ENCODE measurements around the gene TNNT2.
A peak's percentile ranks its signal among the peaks of the same experiment; 100 is the strongest.

TNNT2 gene

DNA sequence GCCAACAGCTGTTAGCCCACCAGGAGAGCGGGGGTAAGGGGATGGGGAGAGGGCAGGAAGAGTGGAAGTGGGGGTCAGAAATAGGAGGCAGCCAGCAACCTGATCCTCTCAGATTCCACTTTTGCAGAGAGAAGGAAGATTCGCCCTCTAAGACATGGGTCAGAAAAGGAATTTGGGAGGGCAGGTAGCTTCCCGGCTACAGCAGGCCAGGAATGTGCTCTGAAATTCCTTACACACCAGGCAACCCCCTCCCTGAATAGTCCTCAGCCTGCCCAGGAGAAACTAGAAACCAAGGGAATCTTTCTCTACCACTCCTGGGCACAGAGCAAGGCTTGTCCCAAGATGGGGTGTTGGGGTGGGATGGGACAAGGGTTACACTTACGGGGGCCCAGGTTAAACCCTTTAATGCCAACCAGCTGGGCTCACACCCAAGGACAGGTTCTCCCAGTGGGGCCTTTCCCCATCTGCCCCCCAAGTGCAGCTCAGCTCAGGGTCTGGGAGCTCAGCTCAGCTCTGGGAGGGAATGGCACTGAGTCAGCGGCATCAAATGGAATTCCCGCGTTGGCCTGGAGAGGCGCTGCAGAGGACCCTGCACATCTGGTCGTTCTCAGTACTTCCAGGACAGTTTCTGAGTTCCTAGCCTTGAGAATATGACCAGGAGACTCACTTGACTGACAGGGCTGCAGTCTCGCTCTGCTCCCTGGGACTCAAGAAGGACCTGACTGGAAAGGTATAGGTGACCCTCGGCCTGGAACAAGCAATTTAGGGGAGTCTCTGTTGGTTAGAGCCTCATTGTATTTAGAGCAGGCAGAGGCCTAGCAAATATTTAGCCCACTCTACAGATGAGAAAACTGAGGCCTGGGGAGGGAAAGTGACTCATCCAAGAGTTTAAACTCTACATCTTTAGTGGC is 761 bp downstream of the TNNT2 start:
- peak; percentile 63 for DNase-seq (ENCODE audit: low spot score)

DNA sequence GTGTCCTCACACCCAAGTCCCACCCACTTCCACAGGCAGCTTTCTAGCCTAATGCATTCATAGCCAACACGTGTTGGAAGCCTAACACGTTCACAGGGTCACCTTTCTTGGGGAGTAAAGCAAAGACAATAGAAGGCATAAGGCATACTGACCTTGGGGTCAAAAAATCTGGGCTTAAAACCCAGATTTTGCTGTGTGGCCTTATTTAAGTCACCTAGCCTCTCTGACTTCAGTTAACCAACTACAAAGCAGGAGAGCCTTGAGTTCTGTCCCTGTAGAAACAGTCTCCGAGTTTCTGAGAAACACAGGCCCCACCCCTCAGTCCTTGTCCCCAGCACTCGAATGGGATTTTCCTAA is 1.4 kb downstream of the TNNT2 start:
- DNase-seq (ENCODE audit: low spot score): no peak

DNA sequence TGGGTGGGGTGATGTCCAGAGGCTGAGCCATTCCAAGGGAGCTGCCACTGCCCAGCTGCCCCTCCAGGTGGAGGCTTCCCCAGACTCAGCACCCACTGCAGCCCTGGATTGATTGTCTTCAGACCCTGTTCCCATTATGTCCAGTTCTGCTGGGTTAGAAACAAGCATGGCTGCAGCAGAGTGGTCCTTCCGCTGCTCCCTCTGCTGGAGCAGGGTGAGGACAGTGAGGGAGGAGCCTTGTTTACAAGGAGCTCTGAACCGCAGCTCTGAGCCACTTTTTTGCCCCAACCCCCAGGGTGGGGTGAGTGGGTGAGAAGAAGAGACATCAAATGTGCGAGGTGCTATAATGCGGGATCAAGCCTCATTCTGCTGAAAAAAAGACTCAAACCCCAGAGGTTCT is 2.3 kb downstream of the TNNT2 start:
- DNase-seq (ENCODE audit: low spot score): no peak

DNA sequence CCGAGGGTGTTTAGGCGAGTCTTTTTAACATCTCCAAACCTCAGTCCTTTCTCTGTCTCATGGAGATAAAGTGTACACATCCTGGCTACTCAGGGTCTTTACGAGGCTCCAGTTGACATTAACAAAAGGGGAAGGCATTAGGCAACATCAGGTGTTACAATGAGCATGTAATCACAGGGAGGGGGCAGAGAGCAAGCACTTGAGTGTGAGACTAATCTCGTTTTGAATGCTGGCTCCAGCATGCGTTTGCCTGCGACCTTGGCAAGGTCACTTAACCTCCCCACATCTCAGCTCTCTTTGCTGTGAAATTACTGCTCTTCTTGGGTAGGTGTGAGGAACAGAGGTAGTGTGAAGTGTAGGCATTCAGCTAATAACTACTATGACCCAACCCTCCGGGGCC is 3.1 kb downstream of the TNNT2 start:
- no peak for DNase-seq (ENCODE audit: low spot score)

DNA sequence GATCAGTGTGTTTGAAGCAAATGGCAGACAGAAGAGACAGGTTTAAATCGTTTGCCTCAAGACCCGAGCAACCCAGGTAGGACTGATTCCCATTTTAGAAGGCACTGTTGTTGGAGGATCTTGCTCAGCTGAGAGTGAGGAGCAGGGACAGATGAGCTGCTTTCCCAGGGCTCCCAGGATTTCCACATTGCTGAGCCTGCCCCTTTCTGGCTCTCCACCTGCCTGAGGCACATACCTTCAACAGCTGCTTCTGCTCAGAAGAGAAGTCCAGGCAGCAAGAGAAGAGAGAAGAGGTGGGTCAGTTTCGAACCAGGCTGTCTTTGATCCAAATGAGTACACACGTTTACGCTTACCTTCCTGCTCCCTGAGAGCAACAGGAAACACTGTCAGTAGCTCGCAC is 5.7 kb downstream of the TNNT2 start:
- DNase-seq (ENCODE audit: low spot score): no peak

DNA sequence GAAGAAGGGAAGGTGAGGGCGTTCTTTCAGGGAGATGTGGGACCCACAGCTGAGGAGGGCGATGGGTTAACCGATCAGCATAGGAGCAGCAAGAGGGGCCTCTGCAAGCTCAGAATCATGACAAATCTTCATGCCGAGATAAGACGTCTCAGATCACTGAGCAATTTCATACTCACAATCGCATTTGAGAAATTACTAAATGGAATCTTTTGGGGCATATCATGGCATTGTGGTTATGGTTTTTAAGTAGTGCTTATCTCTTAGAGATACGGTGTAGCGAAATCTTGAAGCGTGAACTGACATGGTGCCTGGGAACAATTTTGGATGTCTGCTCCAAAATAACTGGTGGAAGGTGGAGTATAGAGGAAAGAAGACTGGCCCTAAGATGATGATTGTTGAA is 6.2 kb downstream of the TNNT2 start:
- DNase-seq (ENCODE audit: low spot score): no peak

DNA sequence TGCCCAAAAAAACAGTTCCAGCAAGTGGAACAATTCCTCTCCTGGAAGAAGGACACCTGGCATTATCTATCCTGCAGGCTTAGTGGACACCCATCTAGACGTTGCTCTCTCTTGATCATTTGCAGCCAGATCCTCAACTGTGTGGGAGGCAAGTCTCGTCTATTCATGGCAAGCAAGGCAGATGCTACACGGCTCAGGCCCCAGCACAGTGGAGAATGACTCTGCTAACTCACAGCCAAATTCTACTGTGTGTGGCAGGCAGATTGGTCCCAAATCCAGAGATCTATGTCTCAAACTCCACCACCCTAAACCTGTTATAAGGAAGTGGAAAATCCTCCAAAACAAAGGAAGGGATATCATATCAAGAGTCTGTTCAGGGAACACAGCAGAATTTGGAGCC is 7.0 kb downstream of the TNNT2 start:
- DNase-seq (ENCODE audit: low spot score): no peak

DNA sequence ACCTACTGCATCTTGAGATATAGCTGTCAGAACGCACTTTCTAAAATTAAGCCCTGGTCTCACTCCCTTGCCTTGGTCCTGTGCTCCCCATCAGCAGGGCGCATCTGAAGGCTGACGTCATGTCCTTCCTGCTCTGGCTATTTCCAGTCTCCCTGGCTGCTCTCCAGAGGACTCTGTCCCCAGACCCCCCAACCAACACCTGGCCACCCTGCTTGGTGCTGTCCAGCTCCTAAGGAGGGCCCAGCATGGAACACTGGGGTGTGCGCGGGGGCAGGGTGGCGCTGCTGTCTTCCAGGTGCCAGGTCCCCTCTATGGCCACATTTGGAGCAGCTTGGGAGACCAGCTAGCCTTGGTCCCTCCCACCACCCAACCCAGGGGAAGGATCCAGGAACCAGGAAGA is 8.3 kb downstream of the TNNT2 start:
- no peak for DNase-seq (ENCODE audit: low spot score)

DNA sequence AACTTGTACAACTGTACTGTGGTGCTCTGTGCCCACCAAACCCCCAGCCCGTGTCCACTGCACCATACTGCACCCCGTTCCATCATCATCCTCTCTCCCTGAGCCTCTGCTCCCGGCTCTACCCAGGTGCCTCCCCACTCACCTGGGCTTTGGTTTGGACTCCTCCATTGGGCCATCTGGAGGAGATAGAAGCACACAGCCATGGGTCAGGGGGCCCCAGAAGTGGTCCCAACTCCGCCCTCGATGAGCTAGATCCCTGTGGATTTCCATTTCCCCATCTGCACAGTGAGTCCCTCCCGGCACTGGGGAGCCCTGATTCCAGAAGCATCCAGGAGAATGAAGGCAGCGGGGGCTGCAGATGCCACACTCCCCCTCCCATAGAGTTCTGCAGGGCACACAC is 10.8 kb downstream of the TNNT2 start:
- DNase-seq (ENCODE audit: low spot score): no peak

DNA sequence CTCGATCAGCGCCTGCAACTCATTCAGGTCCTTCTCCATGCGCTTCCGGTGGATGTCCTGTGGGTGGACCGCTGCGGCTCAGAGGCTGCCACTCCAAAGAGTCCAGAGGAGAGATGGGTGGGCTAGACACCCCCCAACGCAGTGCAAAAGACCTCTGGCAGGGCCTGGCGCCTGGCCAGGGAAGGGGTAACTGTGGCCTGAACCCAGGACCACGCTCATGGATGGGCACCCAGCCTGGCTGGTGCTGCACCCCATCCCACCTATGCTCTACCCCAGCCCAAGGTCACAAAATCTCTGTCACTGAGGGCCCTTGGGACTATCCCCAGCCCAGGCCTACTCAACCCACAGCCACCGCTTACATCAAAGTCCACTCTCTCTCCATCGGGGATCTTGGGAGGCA is 12.2 kb downstream of the TNNT2 start:
- DNase-seq (ENCODE audit: low spot score): no peak

DNA sequence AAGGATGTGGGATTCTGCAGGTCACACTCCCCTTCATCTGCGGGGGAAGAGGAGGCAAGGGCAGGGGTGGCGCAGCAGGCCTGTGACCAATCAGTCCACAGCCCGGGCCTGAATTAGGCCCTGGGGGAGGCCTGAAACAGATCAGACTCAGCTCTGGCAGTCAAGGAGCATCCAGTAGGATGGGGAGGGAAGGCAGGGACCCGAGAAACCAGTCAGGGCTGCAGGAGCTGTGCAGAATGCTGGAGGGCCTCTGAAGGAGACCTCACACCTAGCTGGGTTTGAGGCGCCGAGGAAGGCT is 12.7 kb downstream of the TNNT2 start:
- DNase-seq (ENCODE audit: low spot score): no peak

DNA sequence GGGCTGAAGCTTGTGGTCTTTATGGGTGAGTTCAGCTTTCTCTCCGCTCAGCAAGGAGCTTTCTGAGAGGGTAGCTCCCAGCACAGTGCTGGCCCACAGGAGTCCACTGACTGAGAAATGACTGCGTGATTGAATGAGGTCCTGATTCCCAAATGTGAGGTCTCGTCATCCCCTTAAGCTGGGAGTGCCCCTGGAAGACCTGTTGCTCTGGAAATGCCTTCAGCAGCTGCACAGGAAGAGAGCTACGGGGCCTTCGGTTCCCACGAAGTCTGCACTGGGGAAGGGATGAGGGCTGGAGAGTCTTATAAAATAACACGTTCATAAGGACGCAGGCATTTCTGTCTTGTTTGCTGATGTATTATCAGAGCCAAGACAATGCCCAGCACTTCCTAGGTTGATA is 14.0 kb downstream of the TNNT2 start:
- DNase-seq (ENCODE audit: low spot score): no peak

DNA sequence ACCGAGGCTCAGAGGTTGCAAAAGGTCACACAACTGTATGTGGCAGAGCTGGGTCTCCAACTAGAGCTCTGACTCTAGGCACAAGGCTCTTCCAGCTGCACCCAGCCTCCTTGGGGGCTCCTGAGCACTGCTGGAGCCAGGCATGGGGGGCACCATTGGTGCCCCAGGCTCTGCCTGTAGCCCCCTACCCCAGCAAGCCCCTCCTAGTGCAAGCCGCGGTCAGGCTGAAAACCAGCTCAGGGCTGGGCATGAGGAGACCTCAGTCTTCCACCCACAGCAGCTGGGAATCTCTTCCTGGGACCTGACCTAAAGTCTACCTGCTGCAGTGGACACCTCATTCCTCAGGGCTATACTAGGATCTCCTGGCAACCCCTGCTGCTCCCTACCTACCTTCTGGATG is 14.6 kb downstream of the TNNT2 start:
- DNase-seq (ENCODE audit: low spot score): no peak

DNA sequence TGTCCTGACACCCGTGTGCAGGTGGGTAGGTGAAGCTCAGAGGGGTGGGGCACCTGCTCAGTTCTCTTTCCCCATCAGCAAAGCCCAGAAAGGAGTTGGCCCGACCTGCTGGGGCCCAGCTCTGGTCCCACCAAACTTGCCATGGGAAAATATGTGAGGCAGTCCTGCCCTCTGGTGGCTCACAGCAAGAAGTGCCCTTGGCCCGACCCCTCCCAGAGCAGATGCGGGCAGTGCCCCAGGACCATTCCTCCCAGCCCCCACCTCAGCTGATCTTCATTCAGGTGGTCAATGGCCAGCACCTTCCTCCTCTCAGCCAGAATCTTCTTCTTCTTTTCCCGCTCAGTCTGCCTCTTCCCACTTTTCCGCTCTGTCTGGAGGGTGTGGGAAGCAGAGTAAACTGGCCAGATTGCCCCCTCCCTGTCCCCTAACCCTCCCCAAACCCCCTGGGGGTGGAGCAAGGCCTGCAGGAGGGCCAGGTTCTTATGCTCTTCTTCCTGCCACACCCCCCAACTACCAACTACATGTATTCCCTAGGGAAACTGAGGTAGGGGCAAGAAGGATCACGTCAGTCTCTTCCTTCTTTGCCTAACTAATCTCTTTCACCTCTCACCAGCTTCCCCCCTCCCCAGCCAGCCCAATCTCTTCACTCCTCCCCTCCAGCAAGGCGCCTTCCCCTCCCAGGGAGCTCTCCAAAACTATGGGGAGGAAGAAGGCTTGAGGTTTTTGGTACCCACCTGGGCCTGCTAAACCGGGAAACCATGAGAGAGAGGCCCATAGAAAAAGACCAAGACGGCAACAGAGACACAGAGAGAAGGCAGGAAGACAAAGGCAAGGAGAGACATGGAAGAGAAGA is 15.6 kb downstream of the TNNT2 start:
- DNase-seq (ENCODE audit: low spot score): peak; percentile 56

DNA sequence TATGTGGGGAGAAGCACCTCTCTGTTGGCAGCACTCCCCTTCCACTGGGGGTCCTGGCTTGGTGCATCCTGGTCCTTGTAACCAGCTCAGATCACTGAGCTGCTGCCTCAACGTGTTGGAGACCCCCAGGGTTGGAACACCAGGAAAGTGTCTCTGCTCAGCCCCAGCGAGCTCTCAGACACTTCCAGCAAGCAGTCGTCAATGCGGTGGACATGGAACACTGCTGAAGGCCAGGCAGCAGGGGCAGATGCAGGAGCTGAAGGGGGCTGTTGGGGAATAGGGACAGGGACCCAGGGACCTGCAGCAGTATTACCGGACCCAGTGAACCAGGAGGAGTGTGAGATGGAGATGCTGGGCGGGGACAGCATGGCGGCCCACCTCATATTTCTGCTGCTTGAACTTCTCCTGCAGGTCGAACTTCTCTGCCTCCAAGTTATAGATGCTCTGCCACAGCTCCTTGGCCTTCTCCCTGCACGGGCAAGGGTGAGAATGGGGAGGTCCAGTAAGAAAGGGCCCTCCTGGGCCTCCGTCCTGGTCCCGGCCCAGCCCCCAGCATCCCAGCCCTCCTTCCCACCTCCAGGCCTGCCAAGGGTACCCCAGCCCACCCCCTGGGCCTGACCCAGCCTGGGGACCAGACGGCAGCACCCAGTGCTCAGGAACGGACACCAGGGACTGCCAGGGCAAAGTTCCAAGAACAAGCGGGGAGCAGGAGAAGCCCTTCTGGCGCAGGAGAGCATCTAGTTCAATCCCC is 16.4 kb downstream of the TNNT2 start:
- DNase-seq (ENCODE audit: low spot score): no peak

DNA sequence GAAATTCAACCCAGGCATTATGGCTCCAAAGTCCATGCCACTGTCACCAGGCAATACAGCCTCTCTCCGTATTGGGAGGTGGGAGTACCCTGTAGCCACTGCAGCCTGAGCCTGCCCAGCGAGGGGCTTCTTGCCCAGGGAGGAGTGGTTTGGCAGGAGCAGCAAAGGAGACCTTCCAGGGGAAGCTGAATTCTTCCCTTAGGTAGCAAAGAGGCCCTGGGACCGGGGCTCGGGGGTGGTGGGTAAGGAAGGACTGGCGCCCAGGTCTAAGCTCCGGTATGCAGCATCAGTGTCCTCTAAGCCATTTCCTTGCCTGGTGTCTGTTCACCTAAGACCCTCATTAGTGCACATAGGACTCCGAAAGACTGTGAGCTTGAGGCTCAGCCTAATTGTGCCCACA is 17.0 kb downstream of the TNNT2 start:
- no peak for DNase-seq (ENCODE audit: low spot score)

DNA sequence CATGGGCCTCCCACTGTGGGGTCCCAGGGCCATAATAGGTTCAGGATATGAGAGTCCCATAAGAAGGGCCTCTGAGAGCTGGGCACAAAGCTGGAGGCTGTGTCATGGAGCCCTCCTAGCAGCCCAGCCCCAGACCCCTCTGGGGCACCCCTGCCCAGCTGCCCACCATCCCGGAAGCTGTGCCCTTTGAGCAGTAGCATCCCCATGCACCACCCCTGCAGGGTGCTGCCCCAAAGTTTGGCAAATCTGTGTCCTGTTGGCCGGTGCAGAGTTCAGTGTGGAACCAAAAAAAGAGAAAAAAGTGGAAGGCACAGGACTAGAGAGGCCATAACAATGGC is 17.6 kb downstream of the TNNT2 start:
- no peak for DNase-seq (ENCODE audit: low spot score)

DNA sequence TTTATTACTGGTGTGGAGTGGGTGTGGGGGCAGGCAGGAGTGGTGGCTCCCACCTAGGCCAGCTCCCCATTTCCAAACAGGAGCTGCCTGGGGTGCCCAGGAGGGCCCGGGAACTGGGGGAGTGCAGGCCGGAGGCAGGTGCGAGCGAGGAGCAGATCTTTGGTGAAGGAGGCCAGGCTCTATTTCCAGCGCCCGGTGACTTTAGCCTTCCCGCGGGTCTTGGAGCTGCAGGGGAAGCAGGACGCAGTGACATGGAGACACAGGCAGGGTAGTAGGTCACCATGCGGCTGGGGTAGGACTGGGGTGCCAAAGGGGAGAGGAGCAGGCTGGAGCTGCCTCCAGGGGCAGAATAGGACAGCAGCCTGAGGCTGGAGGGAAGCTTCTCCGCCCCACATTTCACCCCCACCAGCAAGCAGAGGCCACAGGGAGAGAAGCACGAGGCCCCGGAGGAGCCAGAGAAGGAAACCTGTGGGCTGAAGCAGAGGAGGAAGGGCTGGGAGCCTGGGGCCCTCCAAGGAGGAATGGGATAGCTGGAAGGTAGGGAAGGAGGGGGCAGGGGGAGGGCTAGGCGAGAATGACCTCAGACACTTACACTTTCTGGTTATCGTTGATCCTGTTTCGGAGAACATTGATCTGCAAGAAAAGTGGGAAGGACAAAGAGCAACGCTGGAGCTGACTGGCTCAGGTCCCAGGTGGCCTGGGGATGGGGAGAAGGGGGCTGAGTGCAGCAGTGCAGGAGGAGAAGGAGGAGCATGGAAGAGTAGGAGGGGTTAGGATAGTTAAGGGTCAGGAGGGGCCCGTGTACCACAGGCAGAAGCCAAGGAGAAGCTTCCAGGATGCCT is 18.2 kb downstream of the TNNT2 start:
- no peak for DNase-seq (ENCODE audit: low spot score)

DNA sequence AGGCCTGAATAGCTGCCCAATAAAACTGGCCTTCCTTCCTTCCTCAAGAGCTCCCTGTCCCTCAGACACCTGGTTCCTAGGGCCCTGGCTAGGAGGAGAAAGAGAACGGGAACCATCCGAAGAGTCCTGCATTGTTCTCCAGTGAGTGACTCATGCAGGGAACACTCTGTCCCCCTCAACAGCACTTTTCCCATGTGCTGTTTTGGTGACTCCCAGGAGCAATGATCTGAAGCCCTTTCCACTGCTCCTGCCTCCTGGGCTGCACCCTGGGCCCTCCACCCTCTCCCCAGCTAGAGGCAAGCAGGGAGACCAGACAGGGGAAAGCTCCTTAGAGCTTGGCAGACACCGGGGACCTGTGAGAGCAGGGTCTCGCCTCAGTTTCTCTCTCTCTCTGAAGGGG is 18.9 kb downstream of the TNNT2 start:
- DNase-seq (ENCODE audit: low spot score): peak; percentile 8

DNA sequence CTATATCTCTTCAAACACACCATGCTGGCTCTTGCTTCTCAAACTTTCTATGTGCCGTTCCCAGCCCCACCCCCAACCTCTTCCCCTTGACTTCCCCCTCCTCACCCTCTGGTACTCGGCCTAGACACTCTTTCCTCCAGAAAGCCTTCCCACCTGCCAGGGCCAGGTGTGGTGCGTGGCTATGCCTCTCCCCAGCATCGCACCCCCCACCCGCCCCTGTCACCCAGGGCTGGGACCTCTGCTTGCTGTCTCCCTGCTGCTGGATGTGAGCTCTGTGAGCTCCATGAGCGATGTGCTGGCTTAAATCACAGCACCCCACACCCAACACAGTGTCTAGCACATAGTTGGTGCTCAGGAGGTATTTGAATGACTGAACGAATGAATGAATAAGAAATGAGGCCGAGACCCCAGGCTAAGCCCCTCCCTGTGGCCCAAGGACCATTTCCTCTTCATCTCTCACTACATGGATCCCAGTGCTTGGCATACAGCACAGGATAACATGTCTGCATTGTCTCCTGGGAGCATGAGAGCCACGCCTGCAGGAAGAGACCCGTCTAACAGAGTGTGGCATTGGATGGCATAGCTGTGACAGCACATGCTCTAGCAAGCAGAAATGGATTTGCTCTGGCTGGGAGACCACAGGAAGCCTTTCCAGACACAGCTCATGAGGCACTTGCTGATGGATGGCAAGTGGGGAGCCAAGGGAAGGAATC is 19.7 kb downstream of the TNNT2 start:
- no peak for DNase-seq (ENCODE audit: low spot score)

DNA sequence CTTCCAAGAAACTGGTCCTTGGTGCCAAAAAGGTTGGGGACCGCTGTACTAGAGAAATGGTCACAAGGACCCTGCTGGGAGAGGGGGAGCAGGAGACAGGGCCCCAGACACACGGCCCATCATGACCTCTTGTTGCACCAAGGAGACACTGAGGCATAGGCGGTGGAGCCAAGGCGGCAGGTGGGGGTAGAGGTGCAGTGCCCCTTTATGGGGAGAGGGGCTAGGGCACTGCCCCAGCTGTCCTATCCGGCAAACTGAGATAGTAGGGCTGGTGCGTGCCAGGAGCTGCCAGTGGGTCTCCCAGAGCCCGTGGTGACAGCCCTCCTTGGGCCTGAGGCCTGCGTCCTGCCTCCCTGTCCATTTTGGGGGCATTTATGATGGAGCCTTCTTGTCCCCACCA is 20.3 kb downstream of the TNNT2 start:
- DNase-seq (ENCODE audit: low spot score): no peak
